HG02885 (cell line): Measurements from ENCODE around the gene PACSIN2.
"Not testable (repeated sequence)": the region's sequence is repeated elsewhere in the genome, so short reads cannot be mapped to it uniquely, and the experiment has no call there.

ENCODE experiments used
- ATAC-seq: cut with Tn5 transposase; IDR thresholded peaks from one replicate; pipeline ENCODE4 v1.9.1; 2021; ENCODE audit warnings: mild to moderate bottlenecking; ENCODE audit not compliant: unreplicated experiment, poor library complexity

The PACSIN2 gene

DNA sequence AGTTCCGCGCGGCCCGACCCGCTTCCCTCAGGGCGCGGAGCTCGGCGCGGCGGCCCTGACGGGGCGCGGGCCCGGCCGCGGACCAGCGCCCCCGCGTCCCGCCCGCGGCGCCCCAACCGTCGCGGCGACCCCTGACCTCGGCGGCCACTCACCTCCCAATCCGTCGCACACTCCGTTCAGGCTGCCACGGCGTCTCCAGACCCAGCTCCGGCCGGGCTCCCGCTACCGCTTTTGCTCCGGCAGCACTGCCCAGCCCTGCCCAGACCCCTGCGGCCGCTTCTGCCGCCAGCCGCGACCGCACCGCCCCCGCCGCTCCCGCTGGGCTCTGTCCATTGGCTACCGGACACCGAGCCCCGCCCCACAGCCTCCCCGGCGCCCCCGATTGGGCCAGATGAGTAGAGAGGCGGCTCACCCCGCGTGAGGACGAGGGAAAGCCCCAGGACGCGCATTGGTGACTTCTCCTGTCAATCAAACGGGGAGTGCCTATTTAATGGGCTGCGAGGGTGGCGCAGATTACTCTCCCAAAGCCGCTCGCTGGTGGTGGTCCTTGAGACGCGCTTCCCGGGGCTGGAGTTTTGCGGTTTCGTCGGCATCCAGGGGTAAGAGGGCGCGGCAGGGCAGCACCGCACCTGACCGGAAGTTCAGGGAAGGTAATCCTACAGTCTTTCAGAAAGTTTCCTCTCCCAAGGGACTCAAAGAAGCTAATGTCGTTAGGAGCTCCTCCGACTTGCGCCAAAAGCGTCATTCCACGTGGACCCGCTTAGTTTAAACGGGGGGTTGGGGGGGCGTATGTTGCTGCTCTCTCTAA is at the start of gene PACSIN2:
Gene PACSIN2, minus strand, starts transcription at position 281 of the 808 bp plus-strand sequence. CDS start 103,069 bp downstream, outside the sequence.
- peak; percentile 96 for ATAC-seq

DNA sequence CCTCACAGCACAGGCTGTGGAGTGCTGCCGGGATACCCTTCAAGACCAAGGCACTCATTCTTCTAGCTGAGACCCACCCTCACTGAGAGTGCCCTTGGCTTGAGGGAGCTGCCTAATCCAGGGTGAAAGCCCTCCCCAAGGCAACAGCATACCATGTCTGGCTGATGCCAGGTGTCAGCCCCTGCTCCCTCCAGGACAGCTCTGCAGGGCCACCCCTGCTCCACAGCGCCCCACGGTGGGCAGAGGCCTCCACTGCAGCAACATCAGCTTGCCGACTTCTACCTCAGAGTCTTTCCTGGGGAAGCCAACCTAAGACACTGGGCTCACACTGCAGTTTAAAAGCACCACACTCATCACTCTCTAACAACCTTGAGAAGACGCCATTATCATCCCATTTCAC is 45.2 kb upstream of the PACSIN2 start:
- no peak for ATAC-seq

DNA sequence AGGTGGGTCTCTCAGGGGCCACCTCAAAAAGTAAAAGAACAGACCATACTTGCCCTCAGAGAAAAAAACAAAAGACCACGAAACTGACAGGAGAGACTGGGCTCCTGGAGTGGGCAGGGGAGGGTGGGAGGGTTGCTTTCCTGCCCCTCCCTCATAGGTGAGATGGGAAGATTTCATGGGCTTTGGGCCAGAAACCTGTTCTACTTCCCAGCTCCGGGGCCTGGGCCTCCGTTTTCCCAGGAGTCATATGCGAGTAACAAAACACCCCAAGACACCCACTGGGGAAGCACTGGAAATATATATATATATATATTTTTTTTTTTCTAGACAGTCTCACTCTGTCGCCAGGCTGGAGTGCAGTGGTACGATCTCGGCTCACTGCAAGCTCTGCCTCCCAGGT is 42.7 kb upstream of the PACSIN2 start:
- ATAC-seq = no peak

DNA sequence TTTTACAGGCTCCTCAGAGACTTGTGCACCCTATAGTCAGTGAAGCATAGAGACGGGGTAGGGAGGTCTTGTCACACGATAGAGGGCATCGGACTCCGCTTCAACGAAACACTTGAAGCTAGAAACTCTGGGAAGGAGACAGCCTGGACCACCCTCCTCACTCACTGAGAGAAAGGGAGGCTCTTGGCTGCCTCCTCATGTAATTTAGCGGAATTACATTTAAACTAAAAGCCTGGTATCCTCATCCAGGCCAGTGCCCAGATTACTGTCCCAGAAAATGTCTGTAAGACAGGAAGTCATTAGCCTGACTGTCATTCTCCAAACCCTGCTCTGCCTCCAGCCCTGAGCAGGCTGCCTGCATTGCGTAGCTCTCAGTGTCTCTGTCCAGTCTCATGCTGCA is 38.2 kb upstream of the PACSIN2 start:
- no peak for ATAC-seq

DNA sequence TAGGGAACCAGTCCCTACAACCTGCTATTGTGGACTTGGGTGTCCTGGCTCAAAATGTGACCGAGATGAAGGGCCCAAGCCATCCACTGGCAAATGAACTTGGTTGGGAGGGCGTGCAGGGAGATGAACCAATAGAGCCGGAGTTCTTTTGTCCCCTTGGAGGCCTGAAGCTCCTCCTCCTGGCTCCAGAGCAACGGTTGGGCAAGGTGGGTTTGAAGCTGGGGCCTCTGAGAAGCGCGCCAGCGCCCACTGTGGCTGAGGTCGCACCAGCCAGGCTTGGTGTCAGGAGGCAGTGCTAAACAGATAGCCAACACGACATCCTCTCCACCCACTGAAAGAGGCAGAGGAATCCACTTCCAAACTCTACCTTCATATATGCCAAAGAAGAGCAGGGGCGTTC is 36.0 kb upstream of the PACSIN2 start:
- ATAC-seq = no peak

GRCh38 chr22:43047605-43048004 is 32.7 kb upstream of the PACSIN2 start:
- no peak for ATAC-seq

- no peak for ATAC-seq
These were observed 29.4 kb upstream of the PACSIN2 start for GRCh38 chr22:43044290-43044712.

DNA sequence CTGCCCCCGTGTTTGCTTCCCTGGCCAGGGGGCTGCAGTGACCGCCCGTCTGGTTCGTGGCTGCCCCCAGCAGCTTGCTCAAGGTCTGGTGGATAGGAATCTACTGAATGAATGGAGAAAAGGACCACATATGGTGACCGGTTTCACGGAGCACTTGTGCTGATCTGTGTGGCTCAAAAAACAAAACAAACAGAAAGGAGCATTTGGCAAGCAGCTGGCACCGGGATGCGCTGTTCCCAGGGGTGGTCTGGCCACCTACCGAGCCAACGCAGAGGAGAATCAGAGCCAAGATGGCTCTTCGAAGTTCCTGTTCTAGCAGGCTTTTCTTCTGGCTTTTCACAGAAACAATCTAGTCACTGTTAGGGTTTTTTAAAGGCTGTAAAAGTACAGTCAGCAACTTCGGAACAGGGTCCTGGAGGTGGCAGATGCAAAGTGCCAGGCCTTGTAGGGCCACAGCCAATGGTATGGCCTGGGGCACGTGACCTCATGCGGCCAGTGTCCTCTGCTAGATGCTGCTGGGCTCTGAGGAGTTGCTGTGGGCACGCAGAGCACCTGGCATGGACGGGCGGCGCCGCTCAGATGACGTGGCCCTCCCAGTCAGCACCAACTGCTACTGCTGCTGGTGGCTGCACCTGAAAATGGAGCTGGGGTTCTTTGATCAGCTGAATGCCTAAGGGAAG is 27.3 kb upstream of the PACSIN2 start:
- ATAC-seq = no peak

DNA sequence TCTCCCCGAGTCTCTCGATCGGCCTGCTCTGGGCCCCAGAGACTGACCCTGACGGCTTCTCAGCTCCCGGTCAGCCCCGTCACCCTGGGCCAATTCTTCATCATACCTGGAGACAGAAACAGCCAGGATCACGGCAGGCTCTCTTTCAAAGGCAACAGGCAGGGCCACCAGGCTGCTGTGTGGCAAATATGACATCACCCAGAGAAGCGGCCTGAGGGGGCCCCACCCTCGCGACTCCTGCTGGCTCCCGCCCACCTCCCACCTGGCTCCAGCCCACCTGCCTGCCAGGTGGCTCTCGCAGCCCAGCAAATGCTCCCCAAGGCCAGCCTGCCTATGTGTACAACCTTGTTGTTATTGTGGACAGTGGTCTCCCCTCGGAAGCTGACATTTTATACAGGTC is 24.9 kb upstream of the PACSIN2 start:
- ATAC-seq = no peak

GRCh38 chr22:43038325-43038724 is 23.4 kb upstream of the PACSIN2 start:
- ATAC-seq = no peak

DNA sequence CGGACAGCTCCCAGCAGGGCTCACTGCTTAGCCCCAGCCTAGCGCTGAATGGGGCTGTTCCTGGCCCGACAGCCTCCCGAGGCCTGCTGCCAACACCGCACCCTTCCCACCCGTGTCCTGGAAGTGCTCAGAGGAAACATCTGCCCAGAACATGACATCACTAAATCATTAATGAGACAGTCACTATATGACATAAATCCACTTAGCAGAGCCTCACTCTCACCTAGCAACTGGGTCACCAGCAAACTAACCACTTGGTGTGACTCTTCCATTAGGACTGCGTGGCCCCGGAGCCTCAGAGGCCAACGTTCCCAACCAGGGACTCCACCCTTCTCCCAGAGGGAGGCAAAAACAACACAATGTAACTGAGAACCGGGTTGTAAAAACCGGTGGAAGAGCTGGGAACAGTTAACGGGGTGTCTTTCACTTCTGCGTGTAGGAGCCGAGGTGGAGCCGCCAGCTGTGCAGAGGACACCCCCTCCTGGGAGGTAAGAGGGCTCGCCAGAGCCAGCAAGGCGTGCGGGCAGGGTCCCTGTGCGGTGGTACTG is 21.4 kb upstream of the PACSIN2 start:
- ATAC-seq = no peak

GRCh38 chr22:43035250-43035649 is 20.3 kb upstream of the PACSIN2 start:
- no peak for ATAC-seq

GRCh38 chr22:43031617-43032016 is 16.7 kb upstream of the PACSIN2 start:
- no peak for ATAC-seq

DNA sequence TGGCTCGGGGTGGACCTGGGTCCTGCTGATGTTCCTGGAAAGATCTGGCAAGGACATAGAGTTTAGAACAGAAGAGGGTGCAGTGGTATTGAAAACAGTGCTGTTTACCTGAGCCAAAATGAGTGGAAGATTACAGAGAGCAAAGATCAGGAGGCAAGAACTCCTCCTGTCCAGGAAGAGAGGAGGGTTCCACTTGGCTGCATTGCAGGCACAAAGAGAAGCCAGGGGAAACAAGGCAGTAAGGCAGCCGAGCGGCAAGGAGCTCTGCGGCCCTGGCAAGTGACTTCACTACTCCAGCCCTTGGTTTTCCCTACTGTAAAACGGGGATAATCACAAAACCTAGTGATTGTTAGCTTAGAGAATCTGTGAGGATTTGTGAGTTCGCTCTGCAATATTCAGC is 3.7 kb upstream of the PACSIN2 start:
- ATAC-seq = no peak

- ATAC-seq = no peak
These were observed 2.8 kb upstream of the PACSIN2 start for GRCh38 chr22:43017525-43018460.

- ATAC-seq = not testable (repeated sequence)
These were observed 1.2 kb upstream of the PACSIN2 start for GRCh38 chr22:43016150-43016549.

DNA sequence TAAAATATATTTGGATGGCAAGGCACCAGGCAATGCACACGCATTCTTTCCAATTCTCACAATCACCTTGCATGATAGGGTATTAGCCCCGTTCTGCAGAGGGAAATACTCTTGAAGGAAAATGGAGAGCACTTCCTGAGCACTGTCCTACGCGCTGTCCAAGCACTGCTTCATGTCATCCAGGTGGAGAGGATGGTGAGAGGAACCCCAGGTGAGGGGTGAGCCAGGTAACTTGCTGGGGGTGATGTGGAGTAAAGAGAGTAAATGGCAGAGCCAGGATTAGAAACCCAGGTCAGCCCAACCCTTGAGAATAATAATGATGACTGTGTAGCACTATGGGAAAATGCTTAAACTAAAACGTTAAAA is 711 bp upstream of the PACSIN2 start:
- no peak for ATAC-seq

- no peak for ATAC-seq
These were observed 557 bp downstream of the PACSIN2 start for GRCh38 chr22:43014316-43014868.

DNA sequence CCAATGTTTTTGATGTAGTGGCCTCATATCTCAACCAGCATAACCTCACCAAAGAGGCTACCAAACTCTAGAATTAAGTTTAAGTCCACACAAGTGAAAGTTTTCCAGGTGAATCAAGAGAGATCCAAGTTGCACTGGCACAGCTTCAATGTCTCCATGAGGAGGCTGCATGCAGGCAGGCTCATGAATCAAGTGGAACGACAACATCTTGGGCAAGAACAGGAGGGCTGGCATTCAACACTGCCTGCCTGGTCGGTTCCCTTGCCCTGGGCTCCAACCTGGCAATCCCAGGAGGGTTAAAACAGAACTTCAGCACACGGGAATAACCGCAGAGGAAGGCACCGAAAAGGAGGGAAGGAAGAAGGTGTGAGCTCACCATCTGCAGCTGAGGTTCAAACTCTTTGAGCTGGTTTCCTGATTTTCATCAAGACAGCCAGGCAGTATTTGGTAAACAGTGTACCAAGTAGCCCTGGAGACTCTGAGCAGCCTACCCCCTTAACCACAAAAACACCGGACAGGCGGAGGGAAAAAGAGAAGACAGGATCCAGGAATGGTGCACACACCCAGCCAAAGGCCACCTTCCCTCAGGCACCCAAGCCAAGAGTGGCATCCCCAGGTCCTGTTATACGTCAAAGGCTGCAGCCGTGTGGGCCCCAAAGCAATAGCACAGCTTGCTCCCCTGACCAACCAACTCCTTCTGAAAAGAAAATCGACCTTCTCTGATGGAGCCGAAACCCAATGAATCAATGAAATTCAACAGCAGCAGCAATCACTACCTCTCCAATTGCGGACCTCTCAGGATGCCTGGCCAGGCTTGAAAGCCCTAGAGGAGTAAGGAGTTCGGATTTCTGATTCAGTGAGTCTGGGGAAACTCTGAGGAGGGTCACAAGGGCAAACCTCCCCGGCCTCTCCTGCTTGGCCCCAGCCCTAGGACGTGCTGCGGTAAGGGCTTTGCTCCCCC is 1.3 kb downstream of the PACSIN2 start:
- no peak for ATAC-seq
